ENCODE results near the gene SSB.
"Not testable (repeated sequence)": the region's sequence is repeated elsewhere in the genome, so short reads cannot be mapped to it uniquely, and the experiment has no call there.

The SSB gene

DNA sequence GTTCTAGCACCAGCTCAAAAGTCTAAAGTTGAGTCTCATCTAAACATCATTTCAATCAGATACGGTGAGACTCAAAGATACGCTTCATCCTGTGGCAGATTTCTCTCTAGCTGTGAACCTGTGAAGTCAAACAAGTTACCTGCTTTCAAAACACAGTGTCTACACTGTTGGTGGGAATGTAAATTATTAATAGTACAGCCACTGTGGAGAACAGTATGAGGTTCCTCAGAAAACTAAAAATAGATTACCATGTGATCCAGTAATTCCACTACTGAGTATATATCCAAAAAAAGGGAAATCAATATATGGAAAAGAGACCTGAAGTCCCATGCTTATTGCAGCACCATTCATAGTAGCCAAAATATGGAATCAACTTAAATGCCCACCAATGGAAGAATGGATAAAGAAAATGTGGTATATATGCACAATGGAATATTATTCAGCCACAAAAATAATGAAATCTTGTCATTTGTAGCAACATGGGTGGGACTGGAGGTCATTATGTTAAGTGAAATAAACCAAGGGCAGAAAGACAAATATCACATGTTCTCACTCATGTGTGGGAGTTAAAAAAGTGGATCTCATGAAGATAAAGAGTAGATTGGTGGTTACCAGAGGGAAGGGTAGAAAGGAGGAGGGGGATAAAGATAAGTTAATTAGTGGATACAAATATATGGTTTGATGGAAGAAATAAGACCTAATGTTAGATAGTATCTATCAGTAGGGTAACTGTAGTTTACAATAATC lies 40.2 kb downstream of the SSB start:
- no peak for ATAC-seq

DNA sequence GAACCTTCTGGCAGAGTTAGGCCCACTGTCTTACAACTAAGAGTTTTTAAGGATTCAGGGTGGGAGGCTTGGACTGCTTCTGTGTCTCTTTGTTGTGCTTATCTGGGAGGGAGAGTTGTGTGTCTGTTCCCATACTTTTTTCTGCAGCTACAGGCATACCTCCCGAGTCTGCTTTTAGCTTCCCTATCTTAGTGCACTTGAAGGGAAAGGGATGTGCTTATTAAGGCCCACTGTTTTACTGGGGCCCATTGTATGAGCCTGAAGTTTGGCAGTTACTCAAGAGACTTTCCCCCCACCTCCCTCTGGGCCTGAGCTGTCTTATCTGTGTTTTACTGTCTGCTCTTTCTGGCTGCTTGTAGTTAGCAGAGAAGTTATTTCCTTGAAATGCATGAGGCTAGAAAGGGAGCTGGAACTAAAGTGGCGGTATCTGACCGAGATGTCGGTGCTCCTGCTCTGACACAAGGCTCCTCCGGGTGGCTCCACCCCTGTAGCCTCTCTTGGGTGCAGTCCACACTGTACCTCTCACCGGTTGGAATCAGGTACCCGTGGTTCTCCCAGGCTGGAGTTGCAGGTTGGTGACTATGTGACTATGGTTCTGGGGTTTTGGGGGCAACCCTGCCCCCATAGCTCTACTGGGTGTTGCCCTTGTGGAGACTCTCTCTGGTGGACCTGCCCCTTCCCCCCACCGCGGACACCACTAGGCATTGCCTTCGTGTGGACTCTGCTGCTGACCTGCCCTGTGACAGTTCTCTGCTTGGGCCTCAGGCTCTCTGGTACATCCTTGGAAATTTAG lies 41.5 kb downstream of the SSB start:
- no peak for ATAC-seq

DNA sequence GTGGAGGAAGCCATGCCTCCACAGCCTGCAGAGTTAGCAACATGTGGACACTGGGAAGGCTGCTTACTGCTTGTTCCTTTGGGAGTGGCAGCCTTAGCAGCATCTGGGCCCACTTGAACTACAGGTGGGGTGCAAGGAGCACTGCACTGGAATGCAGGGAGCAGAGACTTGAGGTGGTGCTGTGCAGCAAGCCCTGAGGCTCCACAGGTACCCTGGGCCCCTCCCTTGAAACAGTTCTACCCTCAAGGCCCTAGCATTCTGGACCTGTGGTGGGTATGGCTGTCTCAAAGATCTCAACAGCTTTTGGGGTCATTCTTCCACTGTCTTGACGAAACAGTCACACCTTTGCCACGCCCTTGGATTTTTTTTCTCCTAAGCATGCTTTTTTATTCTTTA lies 42.1 kb downstream of the SSB start:
- ATAC-seq: no peak

GRCh38 chr2:169841625-169842024 lies 43.0 kb downstream of the SSB start:
- ATAC-seq: not testable (repeated sequence)

GRCh38 chr2:169845016-169845415 lies 46.3 kb downstream of the SSB start:
- no peak for ATAC-seq

- ATAC-seq: not testable (repeated sequence)
Observed at GRCh38 chr2:169848959-169849693, 50.5 kb downstream of the SSB start.

GRCh38 chr2:169849710-169850109 lies 51.0 kb downstream of the SSB start:
- ATAC-seq: no peak

DNA sequence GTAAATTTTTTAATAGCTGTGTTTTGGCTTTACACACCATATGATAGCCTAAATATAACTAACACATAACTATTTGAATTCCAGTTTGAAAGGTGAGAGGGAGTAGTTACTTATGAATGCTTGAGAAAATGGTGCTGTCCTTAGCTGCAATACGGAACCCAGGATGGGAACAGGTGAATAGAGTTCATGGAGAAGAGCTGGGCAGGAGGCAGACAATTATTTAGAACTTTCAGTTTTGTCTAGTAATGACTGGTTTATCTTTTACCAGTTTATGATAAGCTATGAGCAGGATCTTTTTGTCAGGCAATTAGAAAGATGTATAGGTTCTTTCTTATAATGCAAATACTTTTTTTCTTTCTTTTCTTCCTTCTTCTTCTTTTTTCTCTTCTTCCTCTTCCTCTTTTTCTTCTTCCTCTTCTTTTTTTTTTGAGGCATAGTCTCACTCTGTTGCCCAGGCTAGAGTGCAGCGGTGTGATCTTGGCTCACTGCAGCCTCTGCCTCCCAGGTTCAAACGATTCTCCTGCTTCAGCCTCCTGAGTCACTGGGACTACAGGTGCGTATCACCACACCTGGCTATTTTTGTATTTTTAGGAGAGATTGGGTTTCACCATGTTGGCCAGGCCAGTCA lies 54.5 kb downstream of the SSB start:
- no peak for ATAC-seq

DNA sequence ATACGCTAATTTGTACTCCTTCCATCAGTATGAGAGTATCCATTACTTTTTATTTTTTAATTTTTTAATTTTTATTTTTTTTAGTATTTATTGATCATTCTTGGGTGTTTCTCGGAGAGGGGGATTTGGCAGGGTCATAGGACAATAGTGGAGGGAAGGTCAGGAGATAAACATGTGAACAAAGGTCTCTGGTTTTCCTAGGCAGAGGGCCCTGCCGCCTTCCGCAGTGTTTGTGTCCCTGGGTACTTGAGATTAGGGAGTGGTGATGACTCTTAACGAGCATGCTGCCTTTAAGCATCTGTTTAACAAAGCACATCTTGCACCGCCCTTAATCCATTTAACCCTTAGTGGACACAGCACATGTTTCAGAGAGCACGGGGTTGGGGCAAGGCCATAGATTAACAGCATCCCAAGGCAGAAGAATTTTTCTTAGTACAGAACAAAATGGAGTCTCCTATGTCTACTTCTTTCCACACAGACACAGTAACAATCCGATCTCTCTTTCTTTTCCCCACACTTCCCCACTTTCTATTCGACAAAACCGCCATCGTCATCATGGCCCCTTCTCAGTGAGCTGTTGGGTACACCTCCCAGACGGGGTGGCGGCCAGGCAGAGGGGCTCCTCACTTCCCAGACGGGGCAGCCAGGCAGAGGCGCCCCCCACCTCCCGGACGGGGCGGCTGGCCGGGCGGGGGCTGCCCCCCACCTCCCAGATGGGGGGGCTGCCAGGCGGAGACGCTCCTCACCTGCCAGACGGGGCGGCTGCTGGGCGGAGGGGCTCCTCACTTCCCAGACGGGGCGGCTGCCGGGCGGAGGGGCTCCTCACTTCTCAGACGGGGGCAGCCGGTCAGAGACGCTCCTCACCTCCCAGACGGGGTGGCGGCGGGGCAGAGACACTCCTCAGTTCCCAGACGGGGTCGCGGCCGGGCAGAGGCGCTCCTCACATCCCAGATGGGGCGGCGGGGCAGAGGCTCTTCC lies 56.9 kb downstream of the SSB start:
- not testable (repeated sequence) for ATAC-seq

- ATAC-seq: no peak
Observed at GRCh38 chr2:169859423-169859822, 60.8 kb downstream of the SSB start.

DNA sequence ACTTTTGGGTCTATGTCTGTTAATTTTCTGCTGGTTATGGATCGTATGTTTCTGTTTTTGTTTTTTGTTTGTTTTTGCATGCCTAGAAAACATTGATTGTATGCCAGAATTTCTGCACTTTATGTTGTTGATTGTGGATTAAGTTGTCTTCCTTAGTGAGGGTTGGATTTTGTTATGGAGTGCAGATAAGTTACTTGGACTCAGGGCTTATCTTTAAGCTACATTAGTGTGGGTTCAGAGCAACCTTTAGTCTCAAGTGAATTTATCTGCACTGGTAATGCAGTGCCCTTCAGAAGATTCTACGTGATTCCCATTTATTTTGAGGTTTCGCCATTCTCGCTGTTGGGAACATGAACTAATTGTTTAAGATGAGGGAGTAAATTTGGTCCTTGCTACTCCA lies 61.5 kb downstream of the SSB start:
- ATAC-seq: no peak

Measured in activated CD4-positive, CD25-positive, alpha-beta regulatory T cell treated with anti-CD3 and anti-CD28 coated beads, Interleukin-2, amount 50 U/mL, for 24 hours (primary cell).